HEK293 (cell line): Measurements from ENCODE around the gene MAP4K4.

ENCODE experiments used
- AEBP2 ChIP-seq: fragments of 450-650 bp; formaldehyde crosslinking; IDR thresholded peaks from 2 replicates; pipeline ENCODE4 v1.5.1; 2016; ENCODE audit warnings: missing biosample characterization, missing genetic modification characterization, borderline replicate concordance
- BCL6B ChIP-seq: fragments of 450-650 bp; formaldehyde crosslinking; IDR thresholded peaks from 2 replicates; pipeline ENCODE4 v1.5.1; 2017; ENCODE audit warnings: missing biosample characterization, missing genetic modification characterization
- CTCF ChIP-seq: fragments of 450-650 bp; formaldehyde crosslinking; IDR thresholded peaks from 2 replicates; pipeline ENCODE4 v1.5.1; 2016; ENCODE audit warnings: missing biosample characterization, missing genetic modification characterization
- GLI4 ChIP-seq: fragments of 450-650 bp; formaldehyde crosslinking; IDR thresholded peaks from 2 replicates; pipeline ENCODE4 v1.5.1; 2016; ENCODE audit warnings: missing biosample characterization, missing genetic modification characterization
- HOXA7 ChIP-seq: sonication (generic); formaldehyde crosslinking; IDR thresholded peaks from 2 replicates; pipeline ENCODE4 v1.8.1; 2022; ENCODE audit warnings: missing genetic modification reagents, borderline replicate concordance
- INSM2 ChIP-seq: fragments of 450-650 bp; formaldehyde crosslinking; IDR thresholded peaks from 2 replicates; pipeline ENCODE4 v1.5.1; 2016; ENCODE audit warnings: missing biosample characterization, missing genetic modification characterization
- KLF17 ChIP-seq: fragments of 450-650 bp; formaldehyde crosslinking; IDR thresholded peaks from 2 replicates; pipeline ENCODE4 v1.5.1; 2016; ENCODE audit warnings: missing biosample characterization, missing genetic modification characterization
- KLF8 ChIP-seq: fragments of 450-650 bp; formaldehyde crosslinking; IDR thresholded peaks from 2 replicates; pipeline ENCODE4 v1.5.1; 2016; ENCODE audit warnings: missing biosample characterization, missing genetic modification characterization
- PRDM4 ChIP-seq: fragments of 450-650 bp; formaldehyde crosslinking; IDR thresholded peaks from 2 replicates; pipeline ENCODE4 v1.5.1; 2017; ENCODE audit warnings: missing biosample characterization, missing genetic modification characterization
- SP3 ChIP-seq: fragments of 450-650 bp; formaldehyde crosslinking; IDR thresholded peaks from 2 replicates; pipeline ENCODE4 v1.5.1; 2016; ENCODE audit warnings: missing biosample characterization, missing genetic modification characterization
- SP7 ChIP-seq: fragments of 450-650 bp; formaldehyde crosslinking; IDR thresholded peaks from 2 replicates; pipeline ENCODE4 v1.5.1; 2016; ENCODE audit warnings: missing biosample characterization, missing genetic modification characterization
- ZBTB21 ChIP-seq: fragments of 450-650 bp; formaldehyde crosslinking; IDR thresholded peaks from 2 replicates; pipeline ENCODE4 v1.5.1; 2017; ENCODE audit warnings: missing biosample characterization, missing genetic modification characterization
- ZFP69B ChIP-seq: fragments of 450-650 bp; formaldehyde crosslinking; IDR thresholded peaks from 2 replicates; pipeline ENCODE4 v1.5.1; 2016; ENCODE audit warnings: missing biosample characterization, missing genetic modification characterization
- ZNF133 ChIP-seq: fragments of 450-650 bp; formaldehyde crosslinking; IDR thresholded peaks from 2 replicates; pipeline ENCODE4 v1.5.1; 2016; ENCODE audit warnings: missing biosample characterization, missing genetic modification characterization
- ZNF169 ChIP-seq: fragments of 450-650 bp; formaldehyde crosslinking; IDR thresholded peaks from 2 replicates; pipeline ENCODE4 v1.5.1; 2016; ENCODE audit warnings: missing biosample characterization, missing genetic modification characterization
- ZNF248 ChIP-seq: fragments of 450-650 bp; formaldehyde crosslinking; IDR thresholded peaks from 2 replicates; pipeline ENCODE4 v1.5.1; 2017; ENCODE audit warnings: missing biosample characterization, missing genetic modification characterization
- ZNF341 ChIP-seq: fragments of 450-650 bp; formaldehyde crosslinking; IDR thresholded peaks from 2 replicates; pipeline ENCODE4; 2016; ENCODE audit warnings: low read depth, missing biosample characterization, missing genetic modification characterization
- ZNF354C ChIP-seq: fragments of 450-650 bp; formaldehyde crosslinking; IDR thresholded peaks from 2 replicates; pipeline ENCODE4 v1.5.1; 2016; ENCODE audit warnings: missing biosample characterization, missing genetic modification characterization, low read depth, borderline replicate concordance
- ZNF394 ChIP-seq: fragments of 450-650 bp; formaldehyde crosslinking; IDR thresholded peaks from 2 replicates; pipeline ENCODE4 v1.5.1; 2016; ENCODE audit warnings: missing biosample characterization, missing genetic modification characterization, mild to moderate bottlenecking, moderate library complexity, borderline replicate concordance
- ZNF404 ChIP-seq: fragments of 450-650 bp; formaldehyde crosslinking; IDR thresholded peaks from 2 replicates; pipeline ENCODE4 v1.5.1; 2017; ENCODE audit warnings: missing biosample characterization, missing genetic modification characterization
- ZNF426 ChIP-seq: fragments of 450-650 bp; formaldehyde crosslinking; IDR thresholded peaks from 2 replicates; pipeline ENCODE4 v1.5.1; 2017; ENCODE audit warnings: missing biosample characterization, missing genetic modification characterization, mild to moderate bottlenecking, inconsistent platforms, moderate library complexity
- ZNF488 ChIP-seq: fragments of 450-650 bp; formaldehyde crosslinking; IDR thresholded peaks from 2 replicates; pipeline ENCODE4 v1.5.1; 2016; ENCODE audit warnings: missing biosample characterization, missing genetic modification characterization
- ZNF529 ChIP-seq: fragments of 450-650 bp; formaldehyde crosslinking; IDR thresholded peaks from 2 replicates; pipeline ENCODE4 v1.5.1; 2017; ENCODE audit warnings: missing genetic modification characterization, missing biosample characterization; ENCODE audit not compliant: insufficient replicate concordance
- ZNF561 ChIP-seq: fragments of 450-650 bp; IDR thresholded peaks from 2 replicates; pipeline ENCODE4 v1.5.1; 2018; ENCODE audit warnings: missing biosample characterization, missing genetic modification characterization, borderline replicate concordance
- ZNF596 ChIP-seq: fragments of 450-650 bp; IDR thresholded peaks from 2 replicates; pipeline ENCODE4 v1.5.0; 2018; ENCODE audit warnings: missing biosample characterization, mild to moderate bottlenecking, missing genetic modification characterization, moderate library complexity
- ZNF624 ChIP-seq: fragments of 450-650 bp; formaldehyde crosslinking; IDR thresholded peaks from 2 replicates; pipeline ENCODE4 v1.5.1; 2017; ENCODE audit warnings: missing biosample characterization, missing genetic modification characterization
- ZNF670 ChIP-seq: fragments of 450-650 bp; formaldehyde crosslinking; IDR thresholded peaks from 2 replicates; pipeline ENCODE4 v1.5.1; 2016; ENCODE audit warnings: missing biosample characterization, missing genetic modification characterization, low read depth
- ZNF768 ChIP-seq: fragments of 450-650 bp; formaldehyde crosslinking; IDR thresholded peaks from 2 replicates; pipeline ENCODE4 v1.5.1; 2018; ENCODE audit warnings: missing biosample characterization, mild to moderate bottlenecking, missing genetic modification characterization
- ZSCAN23 ChIP-seq: fragments of 450-650 bp; formaldehyde crosslinking; IDR thresholded peaks from 2 replicates; pipeline ENCODE4 v1.5.1; 2016; ENCODE audit warnings: missing biosample characterization, missing genetic modification characterization

Gene MAP4K4

GRCh38 chr2:101697124-101698013, at the start of gene MAP4K4 (continued):
- TF ChIP-seq INSM2: no peak
- no peak for TF ChIP-seq KLF17 (tag by site-specific recombination)
- no peak for TF ChIP-seq ZNF670 (tag by site-specific recombination)
- TF ChIP-seq GLI4 (tag by site-specific recombination): no peak
- TF ChIP-seq ZNF404 (tag by site-specific recombination): no peak
- TF ChIP-seq ZNF624 (tag by site-specific recombination): no peak
- TF ChIP-seq ZSCAN23 (tag by site-specific recombination): no peak
- TF ChIP-seq ZFP69B (tag by site-specific recombination): no peak
- no peak for TF ChIP-seq ZNF341 (tag by site-specific recombination)
- no peak for TF ChIP-seq ZNF248
- no peak for TF ChIP-seq ZNF354C (tag by site-specific recombination)
- peak; percentile 32; the same call in 1 of the 2 replicates for TF ChIP-seq SP3 (tag by site-specific recombination)
- no peak for TF ChIP-seq ZNF394 (tag by site-specific recombination)
- TF ChIP-seq PRDM4 (tag by site-specific recombination): no peak
- TF ChIP-seq ZNF529 (tag by site-specific recombination): no peak
- no peak for TF ChIP-seq SP7 (tag by site-specific recombination)
- TF ChIP-seq BCL6B (tag by site-specific recombination): no peak
- no peak for TF ChIP-seq ZNF133 (tag by site-specific recombination)
- no peak for TF ChIP-seq ZNF169 (tag by site-specific recombination)
- TF ChIP-seq ZNF488 (tag by site-specific recombination): no peak
- no peak for TF ChIP-seq ZBTB21 (tag by site-specific recombination)
- TF ChIP-seq ZNF596 (tag by site-specific recombination): no peak
- no peak for TF ChIP-seq HOXA7 (CRISPR knock-in tag)
- peak; percentile 53; the same call in 1 of the 2 replicates for TF ChIP-seq KLF8 (tag by site-specific recombination)
- no peak for TF ChIP-seq ZNF426 (tag by site-specific recombination)
- TF ChIP-seq ZNF561 (tag by site-specific recombination): peak; percentile 35; the same call in 1 of the 2 replicates
- no peak for TF ChIP-seq AEBP2
- TF ChIP-seq CTCF (tag by site-specific recombination): peak; percentile 24; the same call in 1 of the 2 replicates
- TF ChIP-seq ZNF768 (tag by site-specific recombination): no peak
